ENCODE measurements around the gene MOG. TPM values are rescaled to one million over a fixed set of nuclear protein-coding genes. Genes with fewer than 3 reads are reported as not detected.

The MOG gene
- total and polyA plus RNA-seq, 2 experiments from 2014 or later: 0.55 to 2.5 TPM

DNA sequence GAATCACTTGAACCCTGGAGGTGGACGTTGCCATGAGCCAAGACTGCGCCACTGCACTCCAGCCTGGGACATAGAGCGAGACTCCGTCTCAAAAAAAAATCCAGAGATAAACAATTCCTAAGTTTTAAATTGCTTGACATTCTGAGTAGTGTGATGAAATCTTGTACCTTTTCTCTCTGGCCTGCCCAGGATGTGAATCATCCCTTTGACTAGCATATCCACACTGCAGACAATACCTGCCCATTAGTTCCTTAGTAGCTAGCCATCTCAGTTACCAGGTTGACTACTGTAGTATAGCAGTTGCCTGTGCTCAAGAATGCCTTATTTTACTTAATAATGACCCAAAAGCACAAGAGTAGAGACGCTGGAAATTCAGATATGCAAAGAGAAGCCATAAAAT is 21.2 kb downstream of the MOG start:
- Histone ChIP-seq H3K4me3 (no peak overlapping the region), H3K36me3 (ENCODE audit: insufficient read depth) (no peaks in the 10 kb centered on the region; the same call in 1 of the 2 replicates), H2AFZ (no peak overlapping the region), H3F3A (replicated peaks; ENCODE audit: low read depth) (0 out of 2 replicates have a peak, but pooled peaks cover 5% of the 10 kb centered on the region), H3K27ac (ENCODE audit: low read depth) (0 out of 2 replicates have a peak overlapping the region, but pooled peaks have one; percentile 5), H3K9me2 (ENCODE audit: insufficient read depth) (peaks cover 5% of the 10 kb centered on the region; the same call in 1 of the 2 replicates), H4K20me1 (replicated peaks; ENCODE audit: insufficient read depth) (no peaks in the 10 kb centered on the region), H3K4me2 (no peak overlapping the region), H3K4me1 (ENCODE audit: insufficient read depth) (peaks cover 8% of the 10 kb centered on the region; the same call in 1 of the 2 replicates), H3K27me3 (ENCODE audit: insufficient read depth) (no peaks in the 10 kb centered on the region), H3K79me2 (replicated peaks; ENCODE audit: insufficient read depth) (no peaks in the 10 kb centered on the region)
- Mint-ChIP-seq H3K9me3 (peaks cover 6% of the 10 kb centered on the region; the same call in 1 of the 3 replicates), H3K4me3 (no peak overlapping the region), H3K27me3 (ENCODE audit: insufficient read depth, low read depth, poor library complexity) (peaks cover 7% of the 10 kb centered on the region), H3K36me3 (ENCODE audit: low read depth) (no peaks in the 10 kb centered on the region; the same call in 2 of the 3 replicates), H3K27ac (no peak overlapping the region), H3K4me1 (peaks cover 28% of the 10 kb centered on the region)
- DNase-seq (ENCODE audit: low spot score) (no peak), ATAC-seq (peak; percentile 19; the same call in 1 of the 3 replicates)
- TF ChIP-seq, protein P1, sequence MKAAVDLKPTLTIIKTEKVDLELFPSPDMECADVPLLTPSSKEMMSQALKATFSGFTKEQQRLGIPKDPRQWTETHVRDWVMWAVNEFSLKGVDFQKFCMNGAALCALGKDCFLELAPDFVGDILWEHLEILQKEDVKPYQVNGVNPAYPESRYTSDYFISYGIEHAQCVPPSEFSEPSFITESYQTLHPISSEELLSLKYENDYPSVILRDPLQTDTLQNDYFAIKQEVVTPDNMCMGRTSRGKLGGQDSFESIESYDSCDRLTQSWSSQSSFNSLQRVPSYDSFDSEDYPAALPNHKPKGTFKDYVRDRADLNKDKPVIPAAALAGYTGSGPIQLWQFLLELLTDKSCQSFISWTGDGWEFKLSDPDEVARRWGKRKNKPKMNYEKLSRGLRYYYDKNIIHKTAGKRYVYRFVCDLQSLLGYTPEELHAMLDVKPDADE (IDR thresholded peaks at IDR 0.05): no peak

DNA sequence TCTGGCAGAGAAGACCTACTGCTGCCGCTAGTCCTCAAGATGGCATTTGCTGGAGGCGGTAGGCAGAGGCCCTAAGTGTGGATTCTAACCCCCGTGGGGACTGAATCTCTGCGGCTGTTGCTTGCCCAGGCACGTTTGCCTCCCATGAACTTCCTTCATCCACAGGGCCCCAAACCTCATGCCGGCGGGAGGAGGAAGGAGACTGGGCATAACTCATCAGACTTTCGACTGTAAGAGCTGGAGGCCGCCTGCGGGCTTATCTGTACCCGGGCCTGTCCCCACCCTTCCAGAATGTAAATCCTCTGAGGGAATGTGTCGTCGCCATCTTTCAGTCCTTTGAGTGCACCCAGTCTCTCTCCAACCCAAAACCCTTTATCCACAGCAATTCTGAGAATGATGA is 23.1 kb downstream of the MOG start:
- Histone ChIP-seq H3K4me2 (no peak overlapping the region), H3K27me3 (ENCODE audit: insufficient read depth) (no peaks in the 10 kb centered on the region), H3K79me2 (replicated peaks; ENCODE audit: insufficient read depth) (no peaks in the 10 kb centered on the region), H3K9me2 (ENCODE audit: insufficient read depth) (no peaks in the 10 kb centered on the region; the same call in 1 of the 2 replicates), H2AFZ (peak overlapping the region; percentile 44), H3K27ac (ENCODE audit: low read depth) (no peak overlapping the region), H3F3A (replicated peaks; ENCODE audit: low read depth) (0 out of 2 replicates have a peak, but pooled peaks cover 7% of the 10 kb centered on the region), H4K20me1 (replicated peaks; ENCODE audit: insufficient read depth) (no peaks in the 10 kb centered on the region), H3K4me3 (no peak overlapping the region), H3K36me3 (ENCODE audit: insufficient read depth) (no peaks in the 10 kb centered on the region; the same call in 1 of the 2 replicates), H3K4me1 (ENCODE audit: insufficient read depth) (peaks cover 21% of the 10 kb centered on the region)
- ATAC-seq: no peak
- Mint-ChIP-seq H3K9me3 (peaks cover 6% of the 10 kb centered on the region; the same call in 1 of the 3 replicates), H3K27me3 (ENCODE audit: insufficient read depth, low read depth, poor library complexity) (peaks cover 8% of the 10 kb centered on the region), H3K4me1 (peaks cover 39% of the 10 kb centered on the region), H3K27ac (no peak overlapping the region), H3K36me3 (ENCODE audit: low read depth) (no peaks in the 10 kb centered on the region; the same call in 2 of the 3 replicates), H3K4me3 (no peak overlapping the region)
- DNase-seq (ENCODE audit: low spot score): no peak
- TF ChIP-seq, protein P2, sequence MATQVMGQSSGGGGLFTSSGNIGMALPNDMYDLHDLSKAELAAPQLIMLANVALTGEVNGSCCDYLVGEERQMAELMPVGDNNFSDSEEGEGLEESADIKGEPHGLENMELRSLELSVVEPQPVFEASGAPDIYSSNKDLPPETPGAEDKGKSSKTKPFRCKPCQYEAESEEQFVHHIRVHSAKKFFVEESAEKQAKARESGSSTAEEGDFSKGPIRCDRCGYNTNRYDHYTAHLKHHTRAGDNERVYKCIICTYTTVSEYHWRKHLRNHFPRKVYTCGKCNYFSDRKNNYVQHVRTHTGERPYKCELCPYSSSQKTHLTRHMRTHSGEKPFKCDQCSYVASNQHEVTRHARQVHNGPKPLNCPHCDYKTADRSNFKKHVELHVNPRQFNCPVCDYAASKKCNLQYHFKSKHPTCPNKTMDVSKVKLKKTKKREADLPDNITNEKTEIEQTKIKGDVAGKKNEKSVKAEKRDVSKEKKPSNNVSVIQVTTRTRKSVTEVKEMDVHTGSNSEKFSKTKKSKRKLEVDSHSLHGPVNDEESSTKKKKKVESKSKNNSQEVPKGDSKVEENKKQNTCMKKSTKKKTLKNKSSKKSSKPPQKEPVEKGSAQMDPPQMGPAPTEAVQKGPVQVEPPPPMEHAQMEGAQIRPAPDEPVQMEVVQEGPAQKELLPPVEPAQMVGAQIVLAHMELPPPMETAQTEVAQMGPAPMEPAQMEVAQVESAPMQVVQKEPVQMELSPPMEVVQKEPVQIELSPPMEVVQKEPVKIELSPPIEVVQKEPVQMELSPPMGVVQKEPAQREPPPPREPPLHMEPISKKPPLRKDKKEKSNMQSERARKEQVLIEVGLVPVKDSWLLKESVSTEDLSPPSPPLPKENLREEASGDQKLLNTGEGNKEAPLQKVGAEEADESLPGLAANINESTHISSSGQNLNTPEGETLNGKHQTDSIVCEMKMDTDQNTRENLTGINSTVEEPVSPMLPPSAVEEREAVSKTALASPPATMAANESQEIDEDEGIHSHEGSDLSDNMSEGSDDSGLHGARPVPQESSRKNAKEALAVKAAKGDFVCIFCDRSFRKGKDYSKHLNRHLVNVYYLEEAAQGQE (IDR thresholded peaks at IDR 0.05; ENCODE audit: unreplicated experiment): no peak
- TF ChIP-seq, protein P1 (IDR thresholded peaks at IDR 0.05): no peak
- TF ChIP-seq ZNF114 (CRISPR knock-in tag; IDR thresholded peaks at IDR 0.05) (no peak), EZH2phosphoT487 (IDR thresholded peaks at IDR 0.05; ENCODE audit: unreplicated experiment) (no peak), STAT1 (IDR thresholded peaks at IDR 0.05; ENCODE audit: unreplicated experiment) (no peak)
- TF ChIP-seq, protein P3, sequence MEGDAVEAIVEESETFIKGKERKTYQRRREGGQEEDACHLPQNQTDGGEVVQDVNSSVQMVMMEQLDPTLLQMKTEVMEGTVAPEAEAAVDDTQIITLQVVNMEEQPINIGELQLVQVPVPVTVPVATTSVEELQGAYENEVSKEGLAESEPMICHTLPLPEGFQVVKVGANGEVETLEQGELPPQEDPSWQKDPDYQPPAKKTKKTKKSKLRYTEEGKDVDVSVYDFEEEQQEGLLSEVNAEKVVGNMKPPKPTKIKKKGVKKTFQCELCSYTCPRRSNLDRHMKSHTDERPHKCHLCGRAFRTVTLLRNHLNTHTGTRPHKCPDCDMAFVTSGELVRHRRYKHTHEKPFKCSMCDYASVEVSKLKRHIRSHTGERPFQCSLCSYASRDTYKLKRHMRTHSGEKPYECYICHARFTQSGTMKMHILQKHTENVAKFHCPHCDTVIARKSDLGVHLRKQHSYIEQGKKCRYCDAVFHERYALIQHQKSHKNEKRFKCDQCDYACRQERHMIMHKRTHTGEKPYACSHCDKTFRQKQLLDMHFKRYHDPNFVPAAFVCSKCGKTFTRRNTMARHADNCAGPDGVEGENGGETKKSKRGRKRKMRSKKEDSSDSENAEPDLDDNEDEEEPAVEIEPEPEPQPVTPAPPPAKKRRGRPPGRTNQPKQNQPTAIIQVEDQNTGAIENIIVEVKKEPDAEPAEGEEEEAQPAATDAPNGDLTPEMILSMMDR (conservative IDR thresholded peaks at IDR 0.05; ENCODE audit: low read depth in 2 of 2): no peak
